Thyroid gland (tissue), 4 donors: ENCODE measurements around the gene TTC6. TPM values are rescaled to one million over a fixed set of nuclear protein-coding genes. Genes with fewer than 3 reads are reported as not detected.
"Not testable (repeated sequence)": the region's sequence is repeated elsewhere in the genome, so short reads cannot be mapped to it uniquely, and the experiment has no call there.

ENCODE experiments used
- DNase-seq, 2 donors: peaks; one replicate each; pipeline ENCODE4 v3.0.0-alpha.2; 2019
- H3K27ac ChIP-seq, 3 donors: fragments of 200-600 bp; sonication (generic); 1 replicate in 2 of 3; 2 replicates in 1 of 3; pipeline ENCODE4 v1.5.1; 2016 to 2019; ENCODE audit warnings: mild to moderate bottlenecking in 1 of 3, moderate library complexity in 1 of 3
- H3K27me3 ChIP-seq: fragments of 200-600 bp; sonication (generic); one replicate; pipeline ENCODE4 v1.5.1; 2019
- H3K36me3 ChIP-seq, 2 donors: fragments of 200-600 bp; sonication (generic); one replicate each; pipeline ENCODE4 v1.5.1; 2016 to 2019
- H3K4me1 ChIP-seq, 2 donors: fragments of 200-600 bp; sonication (generic); one replicate each; pipeline ENCODE4 v1.5.1; 2017 to 2019
- H3K4me3 ChIP-seq, 3 donors: fragments of 200-600 bp; sonication (generic); replicated peaks in 1 of 3; 1 replicate in 2 of 3; 2 replicates in 1 of 3; pipeline ENCODE4 v1.5.1; 2016; ENCODE audit warnings: mild to moderate bottlenecking in 1 of 3
- H3K9me3 ChIP-seq: fragments of 200-600 bp; sonication (generic); one replicate; pipeline ENCODE4 v1.5.1; 2017
- POLR2A ChIP-seq, 2 donors: fragments of 450-650 bp; IDR thresholded peaks; one replicate each; pipeline ENCODE4 v1.6.1; 2017; ENCODE audit warnings: antibody characterized with exemption in 2 of 2, mild to moderate bottlenecking in 2 of 2, moderate library complexity in 1 of 2
- WGBS, 2 donors: methylation state at CpG; one replicate each; pipeline ENCODE4 v1.1.5; 2017; 5-methylcytosine and 5-hydroxymethylcytosine counted together
- intact Hi-C: fragments of 100-400 bp; cut with DNase I; formaldehyde crosslinking; loops from one replicate; pipeline ENCODE4 v1.15.1; 2023
- total RNA-seq, 4 donors: library from RNA; depleted of rRNA; stranded (reverse); fragments of >200 nt; gene quantifications; one replicate each; pipeline ENCODE4 v1.2.3, GENCODE V29; 2016
- TF ChIP-seq, protein P1 (sequence below), 6 experiments: fragments of 200-600 bp in 3 of 6; fragments of 450-650 bp in 3 of 6; sonication (generic) in 3 of 6; IDR thresholded peaks; one replicate each; pipeline ENCODE4 v1.5.1; 2016 to 2019; ENCODE audit warnings: antibody characterized with exemption in 6 of 6, mild to moderate bottlenecking in 2 of 6, inconsistent platforms in 1 of 6, moderate library complexity in 1 of 6

The TTC6 gene
- total RNA-seq, 4 donors from 2014 or later, result 0.10 to 0.38 (median 0.13) TPM; not detected in 1

DNA sequence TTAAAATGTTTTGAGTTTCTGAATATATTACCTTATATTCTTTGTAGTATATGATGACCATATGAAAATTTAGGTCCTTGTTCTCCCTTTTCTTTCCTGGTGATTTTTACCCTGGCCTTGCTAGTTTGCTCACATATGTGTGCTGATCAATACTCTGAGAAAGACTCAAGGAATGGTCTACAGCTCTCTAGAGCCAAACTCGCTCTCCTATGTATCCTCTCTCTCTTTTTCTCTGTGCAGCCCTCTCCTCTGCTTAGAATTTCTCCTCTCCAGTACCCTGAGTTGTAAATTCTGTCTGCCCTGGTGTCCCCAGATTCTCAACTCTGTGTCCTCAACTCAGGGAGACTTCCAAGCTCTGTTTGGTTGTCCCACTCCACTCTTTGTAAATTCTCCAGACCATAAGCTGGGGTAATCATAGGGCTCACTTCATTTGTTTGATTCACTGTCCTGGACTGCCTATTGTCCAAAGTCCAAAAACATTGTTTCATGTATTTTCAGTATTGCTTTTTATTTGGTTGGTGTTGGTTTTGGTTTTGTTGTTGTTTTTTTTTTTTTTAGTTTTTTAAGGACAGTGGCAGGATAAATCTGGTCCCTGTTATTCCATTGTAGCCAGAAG is 41.4 kb upstream of the TTC6 start:
- Histone ChIP-seq H3K4me1 (no peaks in the 10 kb centered on the region), H3K9me3 (no peaks in the 10 kb centered on the region), H3K27ac (no peak overlapping the region), H3K36me3 (no peaks in the 10 kb centered on the region), H3K27me3 (no peaks in the 10 kb centered on the region), H3K4me3 (no peak overlapping the region)
- intact Hi-C loops, result no loop called here
- no peak for TF ChIP-seq POLR2A (IDR thresholded peaks at IDR 0.05)
- TF ChIP-seq, protein P1, sequence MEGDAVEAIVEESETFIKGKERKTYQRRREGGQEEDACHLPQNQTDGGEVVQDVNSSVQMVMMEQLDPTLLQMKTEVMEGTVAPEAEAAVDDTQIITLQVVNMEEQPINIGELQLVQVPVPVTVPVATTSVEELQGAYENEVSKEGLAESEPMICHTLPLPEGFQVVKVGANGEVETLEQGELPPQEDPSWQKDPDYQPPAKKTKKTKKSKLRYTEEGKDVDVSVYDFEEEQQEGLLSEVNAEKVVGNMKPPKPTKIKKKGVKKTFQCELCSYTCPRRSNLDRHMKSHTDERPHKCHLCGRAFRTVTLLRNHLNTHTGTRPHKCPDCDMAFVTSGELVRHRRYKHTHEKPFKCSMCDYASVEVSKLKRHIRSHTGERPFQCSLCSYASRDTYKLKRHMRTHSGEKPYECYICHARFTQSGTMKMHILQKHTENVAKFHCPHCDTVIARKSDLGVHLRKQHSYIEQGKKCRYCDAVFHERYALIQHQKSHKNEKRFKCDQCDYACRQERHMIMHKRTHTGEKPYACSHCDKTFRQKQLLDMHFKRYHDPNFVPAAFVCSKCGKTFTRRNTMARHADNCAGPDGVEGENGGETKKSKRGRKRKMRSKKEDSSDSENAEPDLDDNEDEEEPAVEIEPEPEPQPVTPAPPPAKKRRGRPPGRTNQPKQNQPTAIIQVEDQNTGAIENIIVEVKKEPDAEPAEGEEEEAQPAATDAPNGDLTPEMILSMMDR (IDR thresholded peaks at IDR 0.05), result no peak
- whole genome bisulfite sequencing, 2 donors, result 96% methylated on average over 1 of the region's 1 CpG
- DNase-seq, result no peak

DNA sequence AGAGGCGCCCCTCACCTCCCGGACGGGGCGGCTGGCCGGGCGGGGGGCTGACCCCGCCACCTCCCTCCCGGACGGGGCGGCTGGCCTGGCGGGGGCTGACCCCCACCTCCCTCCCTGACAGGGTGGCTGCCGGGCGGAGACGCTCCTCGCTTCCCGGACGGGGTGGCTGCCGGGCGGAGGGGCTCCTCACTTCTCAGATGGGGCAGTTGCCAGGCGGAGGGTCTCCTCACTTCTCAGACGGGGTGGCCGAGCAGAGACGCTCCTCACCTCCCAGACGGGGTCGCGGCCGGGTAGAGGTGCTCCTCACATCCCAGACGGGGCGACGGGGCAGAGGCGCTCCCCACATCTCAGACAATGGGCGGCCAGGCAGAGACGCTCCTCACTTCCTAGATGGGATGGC is 39.8 kb upstream of the TTC6 start:
- not testable (repeated sequence) for DNase-seq, H3K4me3 ChIP-seq
- 97 to 100% methylated on average over 2 to 12 of the region's 33 CpGs for WGBS, 2 donors

DNA sequence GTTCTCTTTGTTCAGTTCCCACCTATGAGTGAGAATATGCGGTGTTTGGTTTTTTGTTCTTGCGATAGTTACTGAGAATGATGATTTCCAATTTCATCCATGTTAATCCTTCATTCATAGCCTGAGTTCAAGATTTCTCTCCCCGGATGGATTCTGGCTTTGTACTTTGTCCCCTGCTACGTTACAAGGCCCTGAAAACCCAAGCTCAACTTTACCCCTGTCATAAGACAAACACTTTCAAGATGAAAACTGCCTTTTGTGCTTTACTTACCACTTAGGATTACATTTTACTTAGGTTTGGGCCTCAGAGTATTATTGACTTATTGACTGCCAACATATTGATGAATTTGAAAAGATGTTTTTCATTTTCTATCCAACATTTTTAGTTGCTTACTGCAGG is 36.7 kb upstream of the TTC6 start:
- H3K4me1 ChIP-seq, result no peaks in the 10 kb centered on the region
- 92% methylated on average over 4 of the region's 4 CpGs for WGBS, 2 donors

More for the DNA sequence above, 39.8 kb upstream of the TTC6 start:
- H3K27ac ChIP-seq, H3K4me1 ChIP-seq, intact Hi-C loops, H3K36me3 ChIP-seq, H3K9me3 ChIP-seq, H3K27me3 ChIP-seq: not testable (repeated sequence)

DNA sequence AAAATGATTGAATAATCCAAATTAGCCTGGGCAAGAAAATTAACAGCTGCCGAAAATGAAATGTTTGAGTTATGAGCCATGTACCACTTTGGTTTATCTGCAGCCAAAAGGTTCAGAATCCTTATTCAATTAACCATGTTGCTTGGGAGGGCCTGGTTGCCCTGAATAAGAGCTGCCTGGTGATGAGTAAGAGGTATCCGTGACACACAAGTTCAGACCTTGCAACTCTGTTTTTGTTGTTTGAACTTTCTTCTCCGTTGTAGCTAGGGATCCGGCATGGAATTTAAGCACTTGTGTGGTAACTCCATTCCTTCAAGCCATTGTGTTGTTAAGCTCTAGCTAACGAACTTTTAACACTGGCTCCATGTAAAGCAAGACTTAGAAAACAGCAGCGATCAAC is 36.0 kb upstream of the TTC6 start:
- 74 to 76% methylated on average over 6 of the region's 6 CpGs for WGBS, 2 donors
- intact Hi-C loops, result no loop called here
- H3K9me3 ChIP-seq, result no peaks in the 10 kb centered on the region
- H3K4me3 ChIP-seq, result no peak overlapping the region
- H3K27ac ChIP-seq, result no peak overlapping the region
- no peak for TF ChIP-seq POLR2A (IDR thresholded peaks at IDR 0.05)
- H3K36me3 ChIP-seq, result no peaks in the 10 kb centered on the region
- no peak for DNase-seq
- H3K27me3 ChIP-seq, result no peaks in the 10 kb centered on the region
- H3K4me1 ChIP-seq, result no peaks in the 10 kb centered on the region

More for the DNA sequence above, 36.7 kb upstream of the TTC6 start:
- H3K9me3 ChIP-seq, result no peaks in the 10 kb centered on the region
- no peak overlapping the region for H3K27ac ChIP-seq
- H3K27me3 ChIP-seq, result no peaks in the 10 kb centered on the region
- intact Hi-C loops, result no loop called here
- DNase-seq, result no peak
- H3K4me3 ChIP-seq, result no peak overlapping the region
- H3K36me3 ChIP-seq, result no peaks in the 10 kb centered on the region
- TF ChIP-seq, protein P1 (IDR thresholded peaks at IDR 0.05), result no peak
- no peak for TF ChIP-seq POLR2A (IDR thresholded peaks at IDR 0.05)

DNA sequence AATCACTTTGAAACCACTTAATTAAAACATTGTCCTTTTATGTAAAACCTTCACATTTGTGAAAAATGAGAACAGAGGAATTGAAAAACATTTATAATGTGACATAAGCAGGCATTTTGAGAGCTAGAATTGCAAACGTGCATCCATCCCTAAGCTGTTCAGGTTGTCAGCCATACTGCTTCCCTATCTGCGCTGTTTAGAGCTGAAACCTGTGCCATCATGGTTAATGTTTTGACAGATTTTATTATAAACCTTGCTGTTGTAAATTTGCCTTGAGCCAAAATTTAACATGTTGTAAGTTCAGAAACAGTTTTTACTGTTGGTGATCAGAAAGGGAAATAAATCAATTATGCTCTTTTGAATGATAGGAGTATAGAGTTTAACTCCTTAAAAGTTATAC is 32.2 kb upstream of the TTC6 start:
- Histone ChIP-seq H3K4me3 (no peak overlapping the region), H3K9me3 (no peaks in the 10 kb centered on the region), H3K27ac (no peak overlapping the region), H3K27me3 (no peaks in the 10 kb centered on the region), H3K36me3 (no peaks in the 10 kb centered on the region), H3K4me1 (no peaks in the 10 kb centered on the region)
- 82 to 87% methylated on average over 2 of the region's 2 CpGs for WGBS, 2 donors
- intact Hi-C loops, result no loop called here
- DNase-seq, result no peak
- TF ChIP-seq, protein P1 (IDR thresholded peaks at IDR 0.05), result no peak
- TF ChIP-seq POLR2A (IDR thresholded peaks at IDR 0.05), result no peak

DNA sequence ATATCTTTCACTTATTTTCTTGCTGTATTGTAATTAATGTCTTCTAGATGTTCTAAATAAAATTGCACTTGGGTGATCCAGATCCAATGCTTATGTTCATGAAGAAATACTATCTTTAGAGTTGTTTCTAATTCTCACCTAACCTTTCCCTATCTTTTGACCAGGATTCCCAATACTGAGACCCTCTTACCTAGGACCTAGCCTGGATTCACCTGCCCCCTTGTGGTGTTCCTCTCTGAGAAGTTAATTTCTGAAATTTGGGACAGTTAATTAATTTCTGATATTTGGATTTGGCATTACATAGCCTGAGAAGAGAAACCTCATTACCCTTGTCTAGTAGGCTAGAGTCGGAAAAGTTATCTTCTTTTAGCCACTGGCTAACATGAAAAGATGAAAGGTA is 29.9 kb upstream of the TTC6 start:
- Histone ChIP-seq H3K36me3 (no peaks in the 10 kb centered on the region), H3K4me3 (no peak overlapping the region), H3K27me3 (no peaks in the 10 kb centered on the region), H3K4me1 (no peaks in the 10 kb centered on the region), H3K9me3 (no peaks in the 10 kb centered on the region), H3K27ac (no peak overlapping the region)
- WGBS, 2 donors, result 80 to 85% methylated on average over 1 of the region's 1 CpG
- intact Hi-C loops, result no loop called here
- TF ChIP-seq, protein P1 (IDR thresholded peaks at IDR 0.05), result peak in 2 of 6 experiments; percentile 21 to 37
- no peak for TF ChIP-seq POLR2A (IDR thresholded peaks at IDR 0.05)
- no peak for DNase-seq
